Panc1 (cell line): ENCODE data around the gene ATP2A2.

Experiments
- SIN3A ChIP-seq: IDR thresholded peaks from 2 replicates; pipeline ENCODE4 v1.6.1; 2012; ENCODE audit warnings: low read depth, mild to moderate bottlenecking, low read length, moderate library complexity, borderline replicate concordance; ENCODE audit not compliant: insufficient read depth
- TF ChIP-seq, protein P1 (sequence below): fragments of 450-650 bp; IDR thresholded peaks from 2 replicates; pipeline ENCODE4 v1.5.1; 2017; ENCODE audit warnings: mild to moderate bottlenecking
- TF ChIP-seq, protein P2 (sequence below), 2 experiments: IDR thresholded peaks; 2 replicates each; pipeline ENCODE4 v1.6.1; 2011 to 2012; ENCODE audit warnings: low read depth in 2 of 2, control low read depth in 1 of 2, low read length in 1 of 2, mild to moderate bottlenecking in 1 of 2, moderate library complexity in 1 of 2; ENCODE audit not compliant: insufficient read depth in 1 of 2

DNA sequence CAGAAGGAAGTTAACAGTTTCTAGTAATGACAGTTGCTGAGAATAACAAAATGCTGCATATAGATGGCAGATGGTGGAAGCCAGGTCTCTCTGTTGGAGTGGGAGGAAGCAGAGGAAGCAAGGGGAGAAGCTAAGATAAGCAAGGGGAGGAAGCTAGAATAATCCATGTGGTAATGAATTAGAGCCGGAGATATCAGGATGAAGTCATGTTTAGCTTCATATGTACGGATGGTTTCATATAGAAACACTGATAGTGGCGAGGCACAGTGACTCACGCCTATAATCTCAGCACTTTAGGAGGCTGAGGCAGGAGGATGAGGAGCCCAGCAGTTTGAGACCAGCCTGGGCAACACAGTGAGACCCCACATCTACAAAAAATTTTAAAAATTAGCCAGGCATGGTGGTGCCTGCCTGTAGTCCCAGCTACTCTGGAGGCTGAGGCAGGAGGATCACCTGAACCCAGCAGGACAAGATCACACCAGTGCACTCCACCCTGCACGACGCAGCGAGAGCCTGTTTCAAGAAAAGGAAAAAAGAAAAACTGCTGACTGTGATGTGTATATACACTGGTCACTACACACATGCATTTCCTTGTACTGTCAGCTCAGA is 73.2 kb downstream of the ATP2A2 start:
- TF ChIP-seq, protein P1, sequence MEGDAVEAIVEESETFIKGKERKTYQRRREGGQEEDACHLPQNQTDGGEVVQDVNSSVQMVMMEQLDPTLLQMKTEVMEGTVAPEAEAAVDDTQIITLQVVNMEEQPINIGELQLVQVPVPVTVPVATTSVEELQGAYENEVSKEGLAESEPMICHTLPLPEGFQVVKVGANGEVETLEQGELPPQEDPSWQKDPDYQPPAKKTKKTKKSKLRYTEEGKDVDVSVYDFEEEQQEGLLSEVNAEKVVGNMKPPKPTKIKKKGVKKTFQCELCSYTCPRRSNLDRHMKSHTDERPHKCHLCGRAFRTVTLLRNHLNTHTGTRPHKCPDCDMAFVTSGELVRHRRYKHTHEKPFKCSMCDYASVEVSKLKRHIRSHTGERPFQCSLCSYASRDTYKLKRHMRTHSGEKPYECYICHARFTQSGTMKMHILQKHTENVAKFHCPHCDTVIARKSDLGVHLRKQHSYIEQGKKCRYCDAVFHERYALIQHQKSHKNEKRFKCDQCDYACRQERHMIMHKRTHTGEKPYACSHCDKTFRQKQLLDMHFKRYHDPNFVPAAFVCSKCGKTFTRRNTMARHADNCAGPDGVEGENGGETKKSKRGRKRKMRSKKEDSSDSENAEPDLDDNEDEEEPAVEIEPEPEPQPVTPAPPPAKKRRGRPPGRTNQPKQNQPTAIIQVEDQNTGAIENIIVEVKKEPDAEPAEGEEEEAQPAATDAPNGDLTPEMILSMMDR: no peak
- no peak for TF ChIP-seq SIN3A
- TF ChIP-seq, protein P2, sequence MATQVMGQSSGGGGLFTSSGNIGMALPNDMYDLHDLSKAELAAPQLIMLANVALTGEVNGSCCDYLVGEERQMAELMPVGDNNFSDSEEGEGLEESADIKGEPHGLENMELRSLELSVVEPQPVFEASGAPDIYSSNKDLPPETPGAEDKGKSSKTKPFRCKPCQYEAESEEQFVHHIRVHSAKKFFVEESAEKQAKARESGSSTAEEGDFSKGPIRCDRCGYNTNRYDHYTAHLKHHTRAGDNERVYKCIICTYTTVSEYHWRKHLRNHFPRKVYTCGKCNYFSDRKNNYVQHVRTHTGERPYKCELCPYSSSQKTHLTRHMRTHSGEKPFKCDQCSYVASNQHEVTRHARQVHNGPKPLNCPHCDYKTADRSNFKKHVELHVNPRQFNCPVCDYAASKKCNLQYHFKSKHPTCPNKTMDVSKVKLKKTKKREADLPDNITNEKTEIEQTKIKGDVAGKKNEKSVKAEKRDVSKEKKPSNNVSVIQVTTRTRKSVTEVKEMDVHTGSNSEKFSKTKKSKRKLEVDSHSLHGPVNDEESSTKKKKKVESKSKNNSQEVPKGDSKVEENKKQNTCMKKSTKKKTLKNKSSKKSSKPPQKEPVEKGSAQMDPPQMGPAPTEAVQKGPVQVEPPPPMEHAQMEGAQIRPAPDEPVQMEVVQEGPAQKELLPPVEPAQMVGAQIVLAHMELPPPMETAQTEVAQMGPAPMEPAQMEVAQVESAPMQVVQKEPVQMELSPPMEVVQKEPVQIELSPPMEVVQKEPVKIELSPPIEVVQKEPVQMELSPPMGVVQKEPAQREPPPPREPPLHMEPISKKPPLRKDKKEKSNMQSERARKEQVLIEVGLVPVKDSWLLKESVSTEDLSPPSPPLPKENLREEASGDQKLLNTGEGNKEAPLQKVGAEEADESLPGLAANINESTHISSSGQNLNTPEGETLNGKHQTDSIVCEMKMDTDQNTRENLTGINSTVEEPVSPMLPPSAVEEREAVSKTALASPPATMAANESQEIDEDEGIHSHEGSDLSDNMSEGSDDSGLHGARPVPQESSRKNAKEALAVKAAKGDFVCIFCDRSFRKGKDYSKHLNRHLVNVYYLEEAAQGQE (IDR thresholded peaks at IDR 0.05; ENCODE audit: insufficient read depth in 1 of 2, low read depth in 2 of 2, low read length in 1 of 2): no peak
